H9 (cell line): ENCODE data around the gene SH3RF3. TPM values are rescaled to one million over a fixed set of nuclear protein-coding genes. Genes with fewer than 3 reads are reported as not detected.

Experiments
- DNase-seq: peaks from one replicate; pipeline ENCODE4 v3.0.0-alpha.2; 2017
- H2AFZ ChIP-seq: one replicate; pipeline ENCODE4 v1.6.1; 2013; ENCODE audit warnings: mild to moderate bottlenecking, low read length, control low read depth, moderate library complexity
- H2AK5ac ChIP-seq: 2 replicates; pipeline ENCODE4 v1.6.1; 2013; ENCODE audit warnings: low read length, control low read depth, mixed read lengths; ENCODE audit not compliant: insufficient read length
- H2BK120ac ChIP-seq: one replicate; pipeline ENCODE4 v1.6.1; 2013; ENCODE audit warnings: low read depth, mild to moderate bottlenecking, low read length, control low read depth, inconsistent platforms; ENCODE audit not compliant: poor library complexity, severe bottlenecking
- H2BK12ac ChIP-seq: 2 replicates; pipeline ENCODE4 v1.6.1; 2013; ENCODE audit warnings: low read length, control low read depth, mixed read lengths, low read depth; ENCODE audit not compliant: insufficient read length
- H2BK15ac ChIP-seq: 2 replicates; pipeline ENCODE4 v1.6.1; 2013; ENCODE audit warnings: low read depth, low read length, control low read depth
- H2BK20ac ChIP-seq: one replicate; pipeline ENCODE4 v1.6.1; 2013; ENCODE audit warnings: low read depth, mild to moderate bottlenecking, low read length, control low read depth, inconsistent platforms; ENCODE audit not compliant: poor library complexity, severe bottlenecking
- H2BK5ac ChIP-seq: 2 replicates; pipeline ENCODE4 v1.6.1; 2013; ENCODE audit warnings: low read length, control low read depth, mixed read lengths; ENCODE audit not compliant: insufficient read length
- H3K14ac ChIP-seq: 2 replicates; pipeline ENCODE4 v1.6.1; 2013; ENCODE audit warnings: low read length, control low read depth; ENCODE audit not compliant: insufficient read depth
- H3K18ac ChIP-seq: 2 replicates; pipeline ENCODE4 v1.6.1; 2013; ENCODE audit warnings: low read depth, mild to moderate bottlenecking, mixed read lengths, low read length, control low read depth; ENCODE audit not compliant: insufficient read length
- H3K23ac ChIP-seq: 2 replicates; pipeline ENCODE4 v1.6.1; 2013; ENCODE audit warnings: low read length, control low read depth, mixed read lengths, low read depth; ENCODE audit not compliant: insufficient read length
- H3K23me2 ChIP-seq: 2 replicates; pipeline ENCODE4 v1.6.1; 2013; ENCODE audit warnings: low read depth, mild to moderate bottlenecking, mixed read lengths, low read length, control low read depth; ENCODE audit not compliant: insufficient read length, poor library complexity, severe bottlenecking
- H3K27ac ChIP-seq: 2 replicates; pipeline ENCODE4 v1.5.1; 2013; ENCODE audit warnings: low read length, control low read depth, mixed read lengths, low read depth; ENCODE audit not compliant: insufficient read length
- H3K27me3 ChIP-seq: 2 replicates; pipeline ENCODE4 v1.6.1; 2013; ENCODE audit warnings: low read length, control low read depth, inconsistent platforms; ENCODE audit not compliant: insufficient read depth
- H3K4ac ChIP-seq: 2 replicates; pipeline ENCODE4 v1.6.1; 2013; ENCODE audit warnings: low read depth, mild to moderate bottlenecking, control low read depth, inconsistent platforms, low read length, moderate library complexity
- H3K4me1 ChIP-seq: 2 replicates; pipeline ENCODE4 v1.6.1; 2013; ENCODE audit warnings: low read length, control low read depth, inconsistent platforms; ENCODE audit not compliant: insufficient read depth
- H3K4me2 ChIP-seq: 2 replicates; pipeline ENCODE4 v1.6.1; 2013; ENCODE audit warnings: low read length, control low read depth, mixed read lengths; ENCODE audit not compliant: insufficient read length, insufficient read depth
- H3K56ac ChIP-seq: 2 replicates; pipeline ENCODE4 v1.6.1; 2013; ENCODE audit warnings: low read depth, mild to moderate bottlenecking, mixed read lengths, low read length, control low read depth; ENCODE audit not compliant: insufficient read length
- H3K79me1 ChIP-seq: 2 replicates; pipeline ENCODE4 v1.6.1; 2013; ENCODE audit warnings: low read depth, mild to moderate bottlenecking, moderate library complexity, low read length, control low read depth, inconsistent platforms; ENCODE audit not compliant: insufficient read depth, poor library complexity, severe bottlenecking
- H3K79me2 ChIP-seq: 2 replicates; pipeline ENCODE4 v1.6.1; 2013; ENCODE audit warnings: low read length, control low read depth, inconsistent platforms; ENCODE audit not compliant: insufficient read depth
- H3K9ac ChIP-seq: 2 replicates; pipeline ENCODE4 v1.6.1; 2013; ENCODE audit warnings: low read length, control low read depth, mixed read lengths; ENCODE audit not compliant: insufficient read length; ENCODE audit errors: extremely low read depth
- H3K9me3 ChIP-seq: one replicate; pipeline ENCODE4 v1.6.1; 2013; ENCODE audit warnings: low read depth, low read length, inconsistent platforms; ENCODE audit not compliant: control insufficient read depth
- H3T11ph ChIP-seq: one replicate; pipeline ENCODE4 v1.6.1; 2013; ENCODE audit warnings: mild to moderate bottlenecking, low read length, control low read depth, inconsistent platforms
- H4K20me1 ChIP-seq: one replicate; pipeline ENCODE4 v1.6.1; 2013; ENCODE audit not compliant: control insufficient read depth, insufficient read length, insufficient read depth
- H4K5ac ChIP-seq: 2 replicates; pipeline ENCODE4 v1.6.1; 2013; ENCODE audit warnings: low read depth, mild to moderate bottlenecking, mixed read lengths, low read length, control low read depth; ENCODE audit not compliant: insufficient read length
- H4K8ac ChIP-seq: replicated peaks from 2 replicates; pipeline ENCODE4 v1.6.1; 2013; ENCODE audit warnings: low read length, control low read depth, mixed read lengths, low read depth; ENCODE audit not compliant: insufficient read length
- H4K91ac ChIP-seq: 2 replicates; pipeline ENCODE4 v1.6.1; 2013; ENCODE audit warnings: low read depth, mild to moderate bottlenecking, moderate library complexity, mixed read lengths, low read length, control low read depth; ENCODE audit not compliant: insufficient read length
- H3K27ac Mint-ChIP-seq, 3 experiments: 2 replicates in 2 of 3; 3 replicates in 1 of 3; pipeline ENCODE4 v1.8.0; 2020 to 2021; ENCODE audit warnings: mixed read lengths in 3 of 3, mild to moderate bottlenecking in 1 of 3, moderate library complexity in 1 of 3
- H3K27me3 Mint-ChIP-seq: 2 replicates; pipeline ENCODE4 v1.8.0; 2021; ENCODE audit warnings: low read depth, mild to moderate bottlenecking, moderate library complexity, mixed read lengths
- H3K36me3 Mint-ChIP-seq, 3 experiments: 2 replicates in 2 of 3; 3 replicates in 1 of 3; pipeline ENCODE4 v1.8.0; 2020 to 2021; ENCODE audit warnings: low read depth in 3 of 3, mixed read lengths in 3 of 3; ENCODE audit not compliant: insufficient read depth in 1 of 3
- H3K4me1 Mint-ChIP-seq, 2 experiments: 2 replicates each; pipeline ENCODE4 v1.8.0; 2020; ENCODE audit warnings: mixed read lengths in 2 of 2
- H3K4me3 Mint-ChIP-seq, 2 experiments: 2 replicates in 1 of 2; 3 replicates in 1 of 2; pipeline ENCODE4 v1.8.0; 2020 to 2021; ENCODE audit warnings: mild to moderate bottlenecking in 2 of 2, mixed read lengths in 2 of 2, moderate library complexity in 1 of 2
- H3K9me3 Mint-ChIP-seq, 2 experiments: 2 replicates in 1 of 2; 3 replicates in 1 of 2; pipeline ENCODE4 v1.8.0; 2020; ENCODE audit warnings: mild to moderate bottlenecking in 2 of 2, mixed read lengths in 2 of 2, moderate library complexity in 1 of 2
- CTCF ChIP-seq: fragments of 200-600 bp; sonication (generic); conservative IDR thresholded peaks from 3 replicates; pipeline ENCODE4 v1.8.0; 2021; ENCODE audit warnings: antibody characterized with exemption, mild to moderate bottlenecking
- WGBS: extraction: QIAGEN DNeasy Blood & Tissue Kit; methylation state at CpG from one replicate; pipeline ENCODE4 v1.1.7; 2013; ENCODE audit warnings: missing lambda C conversion rate, low lambda C conversion rate, mixed read lengths; ENCODE audit not compliant: insufficient read length; ENCODE audit errors: extremely low coverage; 5-methylcytosine and 5-hydroxymethylcytosine counted together
- total RNA-seq: library from RNA; stranded (reverse); gene quantifications from 2 replicates; pipeline ENCODE4 v1.2.1, GENCODE V29; 2021

The SH3RF3 gene
- total RNA-seq, 1 experiment from 2014 or later: 0.46 TPM

- Histone ChIP-seq H2BK12ac (no peak overlapping the region), H3K79me2 (no peaks in the 10 kb centered on the region), H2BK15ac (no peak overlapping the region), H3K9me3 (no peaks in the 10 kb centered on the region), H4K5ac (no peak overlapping the region), H4K91ac (no peak overlapping the region), H4K20me1 (no peaks in the 10 kb centered on the region), H2BK20ac (no peak overlapping the region), H3K79me1 (no peaks in the 10 kb centered on the region), H3K56ac (no peak overlapping the region), H3T11ph (no peak overlapping the region), H3K23ac (no peak overlapping the region), H3K4ac (no peak overlapping the region), H2BK120ac (no peak overlapping the region), H2AK5ac (no peak overlapping the region), H3K27me3 (no peaks in the 10 kb centered on the region), H3K18ac (no peak overlapping the region), H3K23me2 (no peaks in the 10 kb centered on the region), H4K8ac (no peak overlapping the region), H3K9ac (no peak overlapping the region), H2BK5ac (no peak overlapping the region), H2AFZ (no peak overlapping the region), H3K27ac (no peak overlapping the region), H3K4me2 (no peak overlapping the region), H3K14ac (no peak overlapping the region; the same call in 1 of the 2 replicates), H3K4me1 (no peaks in the 10 kb centered on the region; the same call in 1 of the 2 replicates)
- H3K9me3 Mint-ChIP-seq: no peaks in the 10 kb centered on the region
- no peak overlapping the region for H3K27ac Mint-ChIP-seq
- H3K36me3 Mint-ChIP-seq: no peaks in the 10 kb centered on the region
- no peak for TF ChIP-seq CTCF
- WGBS: no CpG with 5 or more reads among the region's 3 CpGs
- H3K4me1 Mint-ChIP-seq: peaks cover 9 to 15% of the 10 kb centered on the region in 2 experiments
- H3K27me3 Mint-ChIP-seq: 0 out of 2 replicates have a peak, but pooled peaks cover 1% of the 10 kb centered on the region
- H3K4me3 Mint-ChIP-seq: no peak overlapping the region
- no peak for DNase-seq
These were observed 142.9 kb downstream of the SH3RF3 start for GRCh38 chr2:109271920-109272319.
